ENCODE results near the gene OR10T2.

Gene OR10T2

GRCh38 chr1:158400871-158401270, 1.6 kb upstream of the OR10T2 start:
- H3K27me3 ChIP-seq (ENCODE audit: low read length): peaks cover 5% of the 10 kb centered on the region; the same call in 1 of the 2 replicates
- TF ChIP-seq EZH2phosphoT487 (conservative IDR thresholded peaks at IDR 0.05; ENCODE audit: low read length): no peak
- TF ChIP-seq CTCF (IDR thresholded peaks at IDR 0.05; ENCODE audit: insufficient read depth, low read length, poor library complexity, severe bottlenecking): no peak
- H3K9ac ChIP-seq (ENCODE audit: low read length): no peak overlapping the region
- H2AFZ ChIP-seq (ENCODE audit: low read depth, low read length, severe bottlenecking): no peak overlapping the region
- H3K9me2 ChIP-seq (replicated peaks; ENCODE audit: insufficient read depth, low read length): no peaks in the 10 kb centered on the region
- H3K4me2 ChIP-seq (ENCODE audit: low read depth, low read length, poor library complexity, severe bottlenecking): no peak overlapping the region
- no peaks in the 10 kb centered on the region for H3F3A ChIP-seq (ENCODE audit: insufficient read depth)
- H3K9me3 ChIP-seq (ENCODE audit: insufficient read depth, low read length): no peaks in the 10 kb centered on the region
- H3K36me3 ChIP-seq (ENCODE audit: low read length): no peaks in the 10 kb centered on the region
- H3K27ac ChIP-seq (ENCODE audit: low read depth, low read length): no peak overlapping the region
- H3K4me3 ChIP-seq (ENCODE audit: insufficient read depth, low read length, poor library complexity, severe bottlenecking): no peak overlapping the region
- no peaks in the 10 kb centered on the region for H3K79me2 ChIP-seq (ENCODE audit: insufficient read depth, low read length)
- no peaks in the 10 kb centered on the region for H4K20me1 ChIP-seq (ENCODE audit: low read depth, low read length)

- TF ChIP-seq CTCF (IDR thresholded peaks at IDR 0.05; ENCODE audit: insufficient read depth, low read length, poor library complexity, severe bottlenecking) (no peak), EZH2phosphoT487 (conservative IDR thresholded peaks at IDR 0.05; ENCODE audit: low read length) (no peak)
- Histone ChIP-seq H3K9me2 (replicated peaks; ENCODE audit: insufficient read depth, low read length) (no peaks in the 10 kb centered on the region), H4K20me1 (ENCODE audit: low read depth, low read length) (no peaks in the 10 kb centered on the region), H3K4me3 (ENCODE audit: insufficient read depth, low read length, poor library complexity, severe bottlenecking) (no peak overlapping the region), H3K27me3 (ENCODE audit: low read length) (no peaks in the 10 kb centered on the region), H3K36me3 (ENCODE audit: low read length) (no peaks in the 10 kb centered on the region), H3K9me3 (ENCODE audit: insufficient read depth, low read length) (no peaks in the 10 kb centered on the region), H2AFZ (ENCODE audit: low read depth, low read length, severe bottlenecking) (no peak overlapping the region), H3K4me2 (ENCODE audit: low read depth, low read length, poor library complexity, severe bottlenecking) (no peak overlapping the region), H3K9ac (ENCODE audit: low read length) (no peak overlapping the region), H3F3A (ENCODE audit: insufficient read depth) (no peaks in the 10 kb centered on the region), H3K27ac (ENCODE audit: low read depth, low read length) (no peak overlapping the region), H3K79me2 (ENCODE audit: insufficient read depth, low read length) (no peaks in the 10 kb centered on the region)
Measured at GRCh38 chr1:158396646-158397045, 2.6 kb downstream of the OR10T2 start.

DNA sequence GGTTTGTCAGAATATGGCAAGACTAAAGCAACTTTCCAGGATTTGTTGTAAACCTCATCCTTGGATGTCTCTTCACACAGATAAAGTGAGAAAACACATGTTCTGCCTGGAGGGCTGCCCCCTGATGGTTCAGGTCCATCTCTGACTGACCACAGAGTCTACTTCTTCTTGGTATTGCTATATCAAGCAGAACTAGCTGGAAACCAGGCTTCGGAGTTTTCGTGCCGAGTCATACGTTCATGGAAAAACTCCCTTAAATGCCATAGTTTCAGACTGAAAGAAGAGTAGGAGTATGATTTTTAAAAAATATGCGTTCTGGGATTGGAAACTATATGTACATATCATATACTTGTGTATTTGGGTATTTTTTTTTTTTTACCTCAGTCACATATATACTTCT, 5.8 kb downstream of the OR10T2 start:
- no peak overlapping the region for H3K27ac ChIP-seq (ENCODE audit: low read depth, low read length)
- no peak overlapping the region for H2AFZ ChIP-seq (ENCODE audit: low read depth, low read length, severe bottlenecking)
- H3K9me3 ChIP-seq (ENCODE audit: insufficient read depth, low read length): no peaks in the 10 kb centered on the region
- no peaks in the 10 kb centered on the region for H3K79me2 ChIP-seq (ENCODE audit: insufficient read depth, low read length)
- H4K20me1 ChIP-seq (ENCODE audit: low read depth, low read length): no peaks in the 10 kb centered on the region
- H3F3A ChIP-seq (ENCODE audit: insufficient read depth): no peaks in the 10 kb centered on the region
- no peak overlapping the region for H3K4me2 ChIP-seq (ENCODE audit: low read depth, low read length, poor library complexity, severe bottlenecking)
- TF ChIP-seq CTCF (IDR thresholded peaks at IDR 0.05; ENCODE audit: insufficient read depth, low read length, poor library complexity, severe bottlenecking) (no peak), EZH2phosphoT487 (conservative IDR thresholded peaks at IDR 0.05; ENCODE audit: low read length) (no peak)
- no peaks in the 10 kb centered on the region for H3K9me2 ChIP-seq (replicated peaks; ENCODE audit: insufficient read depth, low read length)
- no peaks in the 10 kb centered on the region for H3K36me3 ChIP-seq (ENCODE audit: low read length)
- no peaks in the 10 kb centered on the region for H3K27me3 ChIP-seq (ENCODE audit: low read length)
- no peak overlapping the region for H3K4me3 ChIP-seq (ENCODE audit: insufficient read depth, low read length, poor library complexity, severe bottlenecking)
- H3K9ac ChIP-seq (ENCODE audit: low read length): no peak overlapping the region
